ENCODE data around the gene ID2. TPM values are rescaled to one million over a fixed set of nuclear protein-coding genes. Genes with fewer than 3 reads are reported as not detected.

ID2 gene
- total and polyA plus RNA-seq, 2 of the 13 experiments (the other 11 are each of a cell fraction or from before 2014, with no cell fraction given), result 214 to 719 TPM

DNA sequence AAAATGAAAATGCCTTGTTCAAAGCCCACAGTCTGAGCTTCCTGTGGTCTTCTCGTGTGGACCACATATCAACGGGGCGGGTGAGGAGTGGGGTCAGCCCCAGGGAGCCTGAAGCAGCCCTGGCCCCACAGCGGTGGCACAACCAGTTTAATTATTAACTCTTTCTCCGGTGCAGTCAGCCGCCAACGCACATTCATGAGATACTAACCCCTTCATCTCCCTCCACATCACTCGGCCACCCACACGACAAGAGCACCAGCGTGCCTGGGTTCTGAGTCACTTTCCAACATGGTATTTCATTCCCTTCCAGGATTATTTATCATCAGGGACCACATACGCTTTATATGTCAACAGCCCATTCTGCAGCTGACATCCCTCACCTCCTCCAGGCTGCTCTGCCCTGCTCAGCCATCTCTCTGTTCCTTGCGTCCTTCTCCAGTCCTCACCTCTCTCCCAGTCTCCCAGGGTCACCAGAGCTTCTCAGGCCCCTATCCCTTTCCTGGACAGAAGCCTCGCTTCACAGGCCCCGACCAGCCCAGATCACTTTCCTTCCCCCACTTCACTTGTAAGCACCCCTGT lies 48.0 kb upstream of the ID2 start (continued):
- TF ChIP-seq KMT2B (CRISPR knock-in tag; IDR thresholded peaks at IDR 0.05) (no peak), HDAC2 (CRISPR knock-in tag; IDR thresholded peaks at IDR 0.05) (peak; percentile 74; the same call in 1 of the 2 replicates), ZKSCAN1 (IDR thresholded peaks at IDR 0.05; ENCODE audit: low read length) (no peak), RAD21 (CRISPR knock-in tag; IDR thresholded peaks at IDR 0.05) (peak; percentile 31; the same call in 1 of the 2 replicates), MIER3 (CRISPR knock-in tag; IDR thresholded peaks at IDR 0.05; ENCODE audit: borderline replicate concordance) (peak; percentile 81; the same call in 1 of the 2 replicates), NAIF1 (CRISPR knock-in tag; IDR thresholded peaks at IDR 0.05; ENCODE audit: borderline replicate concordance) (no peak), ZBTB38 (CRISPR knock-in tag; IDR thresholded peaks at IDR 0.05) (no peak), SATB2 (CRISPR knock-in tag; IDR thresholded peaks at IDR 0.05) (no peak), TCF7 (IDR thresholded peaks at IDR 0.05; ENCODE audit: low read depth) (peak; percentile 86), ZNF883 (CRISPR knock-in tag; IDR thresholded peaks at IDR 0.05; ENCODE audit: not compliant biosample characterization) (no peak), ZFY (CRISPR knock-in tag; IDR thresholded peaks at IDR 0.05) (peak; percentile 39; the same call in 1 of the 2 replicates), ZMYM3 (CRISPR knock-in tag; IDR thresholded peaks at IDR 0.05) (peak; percentile 63; the same call in 1 of the 2 replicates), TFDP1 (CRISPR knock-in tag; IDR thresholded peaks at IDR 0.05; ENCODE audit: borderline replicate concordance) (peak; percentile 51; the same call in 1 of the 2 replicates), ZNF180 (CRISPR knock-in tag; IDR thresholded peaks at IDR 0.05; ENCODE audit: borderline replicate concordance, low read depth) (no peak), PPARG (CRISPR knock-in tag; conservative IDR thresholded peaks at IDR 0.05) (peak; percentile 74), RFXAP (CRISPR knock-in tag; IDR thresholded peaks at IDR 0.05; ENCODE audit: borderline replicate concordance) (no peak; the same call in 1 of the 2 replicates), E2F5 (CRISPR knock-in tag; conservative IDR thresholded peaks at IDR 0.05) (no peak), SRSF1 (optimal IDR thresholded peaks at IDR 0.05; ENCODE audit: low read depth, low read length) (peak; percentile 59), ZSCAN22 (CRISPR knock-in tag; IDR thresholded peaks at IDR 0.05) (no peak), NR1H2 (CRISPR knock-in tag; IDR thresholded peaks at IDR 0.05; ENCODE audit: borderline replicate concordance, low read depth) (no peak), ZNF34 (CRISPR knock-in tag; IDR thresholded peaks at IDR 0.05; ENCODE audit: borderline replicate concordance) (no peak), ZBTB42 (CRISPR knock-in tag; IDR thresholded peaks at IDR 0.05) (no peak), SOX6 (IDR thresholded peaks at IDR 0.05) (no peak), SOX6 (CRISPR knock-in tag; IDR thresholded peaks at IDR 0.05) (peak; percentile 83), ZNF136 (CRISPR knock-in tag; IDR thresholded peaks at IDR 0.05; ENCODE audit: low read depth) (peak; percentile 91), ZNF337 (CRISPR knock-in tag; IDR thresholded peaks at IDR 0.05; ENCODE audit: borderline replicate concordance, low read depth) (0 out of 2 replicates have a peak, but pooled peaks have one; percentile 47), BATF2 (CRISPR knock-in tag; IDR thresholded peaks at IDR 0.05) (no peak), SP140L (CRISPR knock-in tag; IDR thresholded peaks at IDR 0.05; ENCODE audit: borderline replicate concordance) (no peak)
- TF ChIP-seq, protein P1, sequence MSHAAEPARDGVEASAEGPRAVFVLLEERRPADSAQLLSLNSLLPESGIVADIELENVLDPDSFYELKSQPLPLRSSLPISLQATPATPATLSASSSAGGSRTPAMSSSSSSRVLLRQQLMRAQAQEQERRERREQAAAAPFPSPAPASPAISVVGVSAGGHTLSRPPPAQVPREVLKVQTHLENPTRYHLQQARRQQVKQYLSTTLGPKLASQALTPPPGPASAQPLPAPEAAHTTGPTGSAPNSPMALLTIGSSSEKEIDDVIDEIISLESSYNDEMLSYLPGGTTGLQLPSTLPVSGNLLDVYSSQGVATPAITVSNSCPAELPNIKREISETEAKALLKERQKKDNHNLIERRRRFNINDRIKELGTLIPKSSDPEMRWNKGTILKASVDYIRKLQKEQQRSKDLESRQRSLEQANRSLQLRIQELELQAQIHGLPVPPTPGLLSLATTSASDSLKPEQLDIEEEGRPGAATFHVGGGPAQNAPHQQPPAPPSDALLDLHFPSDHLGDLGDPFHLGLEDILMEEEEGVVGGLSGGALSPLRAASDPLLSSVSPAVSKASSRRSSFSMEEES (CRISPR knock-in tag; IDR thresholded peaks at IDR 0.05), result peak; percentile 92

All from HepG2 (cell line).